Measurements from ENCODE around the gene SRC.

Gene SRC

GRCh38 chr20:37345339-37346235 is at the start of gene SRC:
Gene SRC (plus strand): TSS chr20:37346140. CDS start chr20:37384154, 38,014 bp downstream.
- TF ChIP-seq GATA3 (IDR thresholded peaks at IDR 0.05; ENCODE audit: low read depth, low read length) (no peak), GATA2 (IDR thresholded peaks at IDR 0.05; ENCODE audit: low read depth, low read length) (no peak)

GRCh38 chr20:37296371-37296770 is 49.6 kb upstream of the SRC start:
- no peak for TF ChIP-seq GATA3 (IDR thresholded peaks at IDR 0.05; ENCODE audit: low read depth, low read length)
- no peak for TF ChIP-seq GATA2 (IDR thresholded peaks at IDR 0.05; ENCODE audit: low read depth, low read length)

- no peak for TF ChIP-seq GATA2 (IDR thresholded peaks at IDR 0.05; ENCODE audit: low read depth, low read length)
- no peak for TF ChIP-seq GATA3 (IDR thresholded peaks at IDR 0.05; ENCODE audit: low read depth, low read length)
Measured at GRCh38 chr20:37297066-37297736, 48.7 kb upstream of the SRC start.

GRCh38 chr20:37298190-37298939 is 47.6 kb upstream of the SRC start:
- TF ChIP-seq GATA2 (IDR thresholded peaks at IDR 0.05; ENCODE audit: low read depth, low read length), result no peak
- no peak for TF ChIP-seq GATA3 (IDR thresholded peaks at IDR 0.05; ENCODE audit: low read depth, low read length)

GRCh38 chr20:37299718-37300528 is 46.0 kb upstream of the SRC start:
- TF ChIP-seq GATA3 (IDR thresholded peaks at IDR 0.05; ENCODE audit: low read depth, low read length) (no peak), GATA2 (IDR thresholded peaks at IDR 0.05; ENCODE audit: low read depth, low read length) (no peak)

- TF ChIP-seq GATA2 (IDR thresholded peaks at IDR 0.05; ENCODE audit: low read depth, low read length) (no peak), GATA3 (IDR thresholded peaks at IDR 0.05; ENCODE audit: low read depth, low read length) (no peak)
Measured at GRCh38 chr20:37301120-37301519, 44.8 kb upstream of the SRC start.

GRCh38 chr20:37301558-37301957 is 44.4 kb upstream of the SRC start:
- no peak for TF ChIP-seq GATA2 (IDR thresholded peaks at IDR 0.05; ENCODE audit: low read depth, low read length)
- no peak for TF ChIP-seq GATA3 (IDR thresholded peaks at IDR 0.05; ENCODE audit: low read depth, low read length)

GRCh38 chr20:37302981-37303380 is 43.0 kb upstream of the SRC start:
- no peak for TF ChIP-seq GATA3 (IDR thresholded peaks at IDR 0.05; ENCODE audit: low read depth, low read length)
- TF ChIP-seq GATA2 (IDR thresholded peaks at IDR 0.05; ENCODE audit: low read depth, low read length), result no peak

GRCh38 chr20:37303637-37304036 is 42.3 kb upstream of the SRC start:
- no peak for TF ChIP-seq GATA3 (IDR thresholded peaks at IDR 0.05; ENCODE audit: low read depth, low read length)
- TF ChIP-seq GATA2 (IDR thresholded peaks at IDR 0.05; ENCODE audit: low read depth, low read length), result no peak

- TF ChIP-seq GATA2 (IDR thresholded peaks at IDR 0.05; ENCODE audit: low read depth, low read length) (no peak), GATA3 (IDR thresholded peaks at IDR 0.05; ENCODE audit: low read depth, low read length) (no peak)
Measured at GRCh38 chr20:37305079-37305478, 40.9 kb upstream of the SRC start.

GRCh38 chr20:37305839-37306238 is 40.1 kb upstream of the SRC start:
- no peak for TF ChIP-seq GATA3 (IDR thresholded peaks at IDR 0.05; ENCODE audit: low read depth, low read length)
- TF ChIP-seq GATA2 (IDR thresholded peaks at IDR 0.05; ENCODE audit: low read depth, low read length), result no peak

GRCh38 chr20:37308086-37309050 is 37.6 kb upstream of the SRC start:
- TF ChIP-seq GATA3 (IDR thresholded peaks at IDR 0.05; ENCODE audit: low read depth, low read length) (no peak), GATA2 (IDR thresholded peaks at IDR 0.05; ENCODE audit: low read depth, low read length) (no peak)

Measured in SH-SY5Y (cell line).